ENCODE results near the gene CPO. TPM values are rescaled to one million over a fixed set of nuclear protein-coding genes. Genes with fewer than 3 reads are reported as not detected.

Gene CPO
- total and polyA plus RNA-seq, 9 of the 15 experiments (the other 6 are each of a cell fraction or from before 2014, with no cell fraction given), result not detected

DNA sequence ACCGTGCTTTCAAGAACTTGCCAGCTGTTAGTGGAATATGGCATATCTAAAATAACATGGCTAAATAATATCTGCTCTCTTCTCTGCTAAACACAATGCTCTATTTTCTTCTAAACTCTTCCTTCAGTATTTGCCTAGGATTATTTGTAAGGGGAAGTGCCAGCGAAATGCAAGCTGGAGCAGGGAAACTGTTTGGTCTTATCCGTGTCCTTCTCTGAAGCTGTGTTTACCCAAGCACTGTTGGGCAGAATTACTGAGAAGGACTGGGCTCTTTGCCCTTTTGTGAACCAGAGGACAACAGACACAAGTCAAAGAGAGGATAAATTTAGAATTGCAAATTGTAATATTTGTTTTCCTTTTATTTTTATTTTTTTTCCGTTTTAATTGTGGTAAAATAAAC, 23.6 kb downstream of the CPO start:
- Histone ChIP-seq H3K36me3 (ENCODE audit: control insufficient read depth, insufficient read depth, low read length) (no peaks in the 10 kb centered on the region), H3K79me2 (ENCODE audit: control insufficient read depth, insufficient read depth, low read length) (no peaks in the 10 kb centered on the region), H4K20me1 (replicated peaks; ENCODE audit: control insufficient read depth, insufficient read depth, low read length) (no peaks in the 10 kb centered on the region), H3K27ac (ENCODE audit: extremely low read depth, low read depth, low read length) (no peak overlapping the region), H3K9ac (ENCODE audit: insufficient read depth in 1 of 2, low read depth in 2 of 2, low read length in 2 of 2) (no peak overlapping the region), H2AFZ (ENCODE audit: low read depth, low read length) (no peak overlapping the region), H3K4me1 (replicated peaks in 1 of 2; ENCODE audit: control insufficient read depth in 2 of 2, insufficient read depth in 2 of 2, low read length in 2 of 2) (no peaks in the 10 kb centered on the region), H3K9me1 (ENCODE audit: control insufficient read depth, insufficient read depth, low read length) (no peaks in the 10 kb centered on the region), H3K4me2 (ENCODE audit: insufficient read depth, low read length) (no peak overlapping the region), H3K9me3 (replicated peaks; ENCODE audit: control insufficient read depth, insufficient read depth, low read depth, low read length) (no peaks in the 10 kb centered on the region), H3K4me3 (no peak overlapping the region), H3K27me3 (ENCODE audit: control insufficient read depth in 2 of 2, insufficient read depth in 2 of 2, low read length in 2 of 2) (no peaks in the 10 kb centered on the region; a peak in 1 of 5 replicates)
- 0% methylated on average over 4 of the region's 4 CpGs for WGBS (ENCODE audit: insufficient coverage, low coverage, missing lambda C conversion rate)
- ATAC-seq (no peak), DNase-seq (ENCODE audit: extremely low read depth in 1 of 4, low spot score in 3 of 4) (no peak), FAIRE-seq (no peak)
- TF ChIP-seq CC2D1A (IDR thresholded peaks at IDR 0.05), result no peak
- no peak for TF ChIP-seq ARHGAP35 (IDR thresholded peaks at IDR 0.05; ENCODE audit: partially characterized antibody)
- TF ChIP-seq KLF1 (tag; IDR thresholded peaks at IDR 0.05), result no peak
- TF ChIP-seq, protein P1, sequence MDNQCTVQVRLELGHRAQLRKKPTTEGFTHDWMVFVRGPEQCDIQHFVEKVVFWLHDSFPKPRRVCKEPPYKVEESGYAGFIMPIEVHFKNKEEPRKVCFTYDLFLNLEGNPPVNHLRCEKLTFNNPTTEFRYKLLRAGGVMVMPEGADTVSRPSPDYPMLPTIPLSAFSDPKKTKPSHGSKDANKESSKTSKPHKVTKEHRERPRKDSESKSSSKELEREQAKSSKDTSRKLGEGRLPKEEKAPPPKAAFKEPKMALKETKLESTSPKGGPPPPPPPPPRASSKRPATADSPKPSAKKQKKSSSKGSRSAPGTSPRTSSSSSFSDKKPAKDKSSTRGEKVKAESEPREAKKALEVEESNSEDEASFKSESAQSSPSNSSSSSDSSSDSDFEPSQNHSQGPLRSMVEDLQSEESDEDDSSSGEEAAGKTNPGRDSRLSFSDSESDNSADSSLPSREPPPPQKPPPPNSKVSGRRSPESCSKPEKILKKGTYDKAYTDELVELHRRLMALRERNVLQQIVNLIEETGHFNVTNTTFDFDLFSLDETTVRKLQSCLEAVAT (IDR thresholded peaks at IDR 0.05), result no peak
- TF ChIP-seq ETV6 (IDR thresholded peaks at IDR 0.05; ENCODE audit: borderline replicate concordance in 1 of 2, low read depth in 2 of 2, low read length in 1 of 2), result no peak
- no peak for TF ChIP-seq ETV6 (CRISPR knock-in tag; IDR thresholded peaks at IDR 0.05; ENCODE audit: borderline replicate concordance)
- no peak for TF ChIP-seq ZNF197 (CRISPR knock-in tag; IDR thresholded peaks at IDR 0.05; ENCODE audit: low read depth)
- TF ChIP-seq, protein P2, sequence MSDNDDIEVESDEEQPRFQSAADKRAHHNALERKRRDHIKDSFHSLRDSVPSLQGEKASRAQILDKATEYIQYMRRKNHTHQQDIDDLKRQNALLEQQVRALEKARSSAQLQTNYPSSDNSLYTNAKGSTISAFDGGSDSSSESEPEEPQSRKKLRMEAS (CRISPR knock-in tag; IDR thresholded peaks at IDR 0.05), result no peak
- no peak for TF ChIP-seq MCM2 (IDR thresholded peaks at IDR 0.05; ENCODE audit: low read depth)
- TF ChIP-seq ZNF282 (CRISPR knock-in tag; IDR thresholded peaks at IDR 0.05), result no peak
- ChIA-PET POLR2A (no interaction called here), CTCF (ENCODE audit: low intra/inter-chr PET ratio) (no interaction called here)
- no TSS peak for BruUV-seq (replicated peaks)
- in situ Hi-C loops (cut with MboI) (no loop called here), intact Hi-C loops (cut with micrococcal nuclease) (no loop called here)
